MM.1S (cell line): Measurements from ENCODE around the gene MVP.

ENCODE experiments used
- EZH2 ChIP-seq: fragments of 300-600 bp; sonication (generic); optimal IDR thresholded peaks from 2 replicates; pipeline ENCODE3; 2017; ENCODE audit warnings: low read depth, mild to moderate bottlenecking, antibody characterized with exemption, low read length, mixed read lengths
- EZH2phosphoT487 ChIP-seq: fragments of 300-600 bp; sonication (generic); IDR thresholded peaks from 2 replicates; pipeline ENCODE4 v1.6.1; 2018; ENCODE audit warnings: antibody characterized with exemption, low read length
- TF ChIP-seq, protein P1 (sequence below): fragments of 300-600 bp; sonication (generic); IDR thresholded peaks from 2 replicates; pipeline ENCODE4 v1.5.1; 2016; ENCODE audit warnings: antibody characterized with exemption, low read length, mixed read lengths

DNA sequence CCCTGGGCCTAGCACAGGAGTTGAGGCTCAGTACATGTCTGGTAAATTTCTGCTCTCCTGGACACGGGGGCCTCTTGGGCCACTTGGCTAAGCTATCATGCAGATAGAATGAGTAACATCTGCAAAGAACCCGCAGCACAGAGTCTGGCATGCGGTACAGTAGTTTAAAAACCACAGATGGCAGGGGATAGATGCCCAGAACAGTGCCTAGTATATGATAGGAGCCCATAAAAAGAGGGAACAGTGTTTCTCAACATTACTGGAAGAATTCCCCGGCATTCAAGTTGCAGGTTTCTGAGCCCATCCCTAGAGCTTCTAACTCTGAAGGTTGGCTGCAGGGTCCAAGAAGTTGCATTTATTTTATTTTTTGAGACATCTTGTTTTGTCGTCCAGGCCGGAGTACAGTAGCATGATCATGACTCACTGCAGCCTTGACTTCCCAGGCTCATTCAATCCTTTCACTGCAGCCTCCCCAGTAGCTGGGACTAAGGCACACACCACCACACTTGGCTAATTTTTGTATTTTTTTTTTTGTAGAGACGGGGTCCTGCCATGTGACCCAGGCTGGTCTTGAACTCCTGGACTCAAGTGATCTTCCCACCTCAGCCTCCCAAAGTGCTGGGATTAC is 37.0 kb downstream of the MVP start:
- TF ChIP-seq, protein P1, sequence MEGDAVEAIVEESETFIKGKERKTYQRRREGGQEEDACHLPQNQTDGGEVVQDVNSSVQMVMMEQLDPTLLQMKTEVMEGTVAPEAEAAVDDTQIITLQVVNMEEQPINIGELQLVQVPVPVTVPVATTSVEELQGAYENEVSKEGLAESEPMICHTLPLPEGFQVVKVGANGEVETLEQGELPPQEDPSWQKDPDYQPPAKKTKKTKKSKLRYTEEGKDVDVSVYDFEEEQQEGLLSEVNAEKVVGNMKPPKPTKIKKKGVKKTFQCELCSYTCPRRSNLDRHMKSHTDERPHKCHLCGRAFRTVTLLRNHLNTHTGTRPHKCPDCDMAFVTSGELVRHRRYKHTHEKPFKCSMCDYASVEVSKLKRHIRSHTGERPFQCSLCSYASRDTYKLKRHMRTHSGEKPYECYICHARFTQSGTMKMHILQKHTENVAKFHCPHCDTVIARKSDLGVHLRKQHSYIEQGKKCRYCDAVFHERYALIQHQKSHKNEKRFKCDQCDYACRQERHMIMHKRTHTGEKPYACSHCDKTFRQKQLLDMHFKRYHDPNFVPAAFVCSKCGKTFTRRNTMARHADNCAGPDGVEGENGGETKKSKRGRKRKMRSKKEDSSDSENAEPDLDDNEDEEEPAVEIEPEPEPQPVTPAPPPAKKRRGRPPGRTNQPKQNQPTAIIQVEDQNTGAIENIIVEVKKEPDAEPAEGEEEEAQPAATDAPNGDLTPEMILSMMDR, result no peak
- no peak for TF ChIP-seq EZH2phosphoT487
- no peak for TF ChIP-seq EZH2
